MM.1S (cell line): ENCODE data around the gene TEKT2.

ENCODE experiments used
- CTCF ChIP-seq: fragments of 300-600 bp; sonication (generic); IDR thresholded peaks from 2 replicates; pipeline ENCODE4 v1.5.1; 2016; ENCODE audit warnings: antibody characterized with exemption, low read length, mixed read lengths
- EZH2 ChIP-seq: fragments of 300-600 bp; sonication (generic); optimal IDR thresholded peaks from 2 replicates; pipeline ENCODE3; 2017; ENCODE audit warnings: low read depth, mild to moderate bottlenecking, antibody characterized with exemption, low read length, mixed read lengths
- EZH2phosphoT487 ChIP-seq: fragments of 300-600 bp; sonication (generic); IDR thresholded peaks from 2 replicates; pipeline ENCODE4 v1.6.1; 2018; ENCODE audit warnings: antibody characterized with exemption, low read length

- TF ChIP-seq CTCF (no peak), EZH2phosphoT487 (no peak), EZH2 (no peak)
Measured at GRCh38 chr1:36100376-36100775, 16.5 kb downstream of the TEKT2 start.
